ENCODE data around the gene P2RX2.
"Not testable (repeated sequence)": the region's sequence is repeated elsewhere in the genome, so short reads cannot be mapped to it uniquely, and the experiment has no call there.

P2RX2 gene

GRCh38 chr12:132584429-132584828, 34.1 kb upstream of the P2RX2 start:
- no peak for DNase-seq

GRCh38 chr12:132585177-132585576, 33.4 kb upstream of the P2RX2 start:
- DNase-seq, result no peak

GRCh38 chr12:132586929-132587328, 31.6 kb upstream of the P2RX2 start:
- DNase-seq, result no peak

- no peak for DNase-seq
These were observed 30.8 kb upstream of the P2RX2 start for GRCh38 chr12:132587781-132588180.

DNA sequence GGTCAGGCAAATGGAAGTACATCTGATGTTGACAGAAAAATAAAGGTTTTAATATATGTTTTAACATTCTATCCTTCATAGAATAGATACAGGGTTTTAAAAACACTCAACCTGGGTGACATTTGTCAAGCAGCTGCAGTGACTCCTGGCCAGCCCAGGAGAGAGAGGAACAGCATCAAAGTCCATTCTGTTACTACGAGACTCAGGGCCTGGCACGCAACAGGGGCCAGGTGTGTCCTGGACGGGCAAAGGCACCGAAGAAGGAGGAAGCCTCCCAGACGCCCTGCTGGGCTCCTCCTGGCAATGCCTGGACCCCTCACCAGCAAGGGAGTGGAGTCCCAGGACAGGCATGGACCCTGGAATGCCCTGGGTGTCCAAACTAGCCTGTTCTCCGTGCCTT, 30.3 kb upstream of the P2RX2 start:
- no peak for DNase-seq

- no peak for DNase-seq
These were observed 29.5 kb upstream of the P2RX2 start for GRCh38 chr12:132588821-132589669.

DNA sequence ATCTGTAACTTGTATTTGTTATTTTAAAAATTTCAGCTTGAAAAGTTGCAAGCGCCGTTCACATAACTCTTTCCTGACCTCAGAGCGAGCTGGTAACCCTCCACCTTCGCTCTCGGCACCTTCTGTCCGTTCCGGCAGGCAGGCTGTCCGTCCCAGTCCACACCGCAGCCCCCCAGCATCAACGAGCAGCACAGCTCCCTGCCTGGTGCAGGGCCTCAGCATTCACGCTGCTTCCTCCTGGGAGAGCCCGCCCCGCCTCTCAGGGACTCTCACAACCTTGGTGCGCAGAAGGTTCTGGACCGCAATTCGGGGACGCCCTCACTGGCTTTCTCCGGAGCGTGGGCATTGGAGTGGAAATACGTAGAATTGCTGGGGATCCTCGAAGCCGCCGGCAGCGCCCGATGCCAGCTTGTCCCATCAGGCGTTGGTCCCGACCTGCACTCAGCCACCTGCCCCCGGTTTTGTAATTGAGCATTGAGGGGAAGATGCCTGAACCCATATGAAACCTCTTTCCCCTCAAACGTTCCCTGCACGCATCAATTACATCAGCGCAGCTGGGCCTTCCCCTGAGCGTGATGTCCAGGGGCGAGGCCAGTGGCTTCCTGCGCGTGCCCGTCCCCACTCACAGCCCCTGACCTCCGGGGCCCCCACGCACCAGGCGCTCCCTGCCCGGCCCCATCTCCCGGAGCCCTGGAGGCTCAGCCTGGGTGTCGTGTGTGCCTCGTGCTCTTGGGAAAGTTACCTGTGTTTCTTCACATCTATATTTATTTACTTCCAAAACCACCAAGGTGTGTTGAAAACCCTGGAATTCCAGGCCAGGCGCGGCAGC, 27.3 kb upstream of the P2RX2 start:
- DNase-seq, result no peak

- DNase-seq, result no peak
These were observed 26.1 kb upstream of the P2RX2 start for GRCh38 chr12:132592282-132592970.

- no peak for DNase-seq
These were observed 25.5 kb upstream of the P2RX2 start for GRCh38 chr12:132593071-132593470.

DNA sequence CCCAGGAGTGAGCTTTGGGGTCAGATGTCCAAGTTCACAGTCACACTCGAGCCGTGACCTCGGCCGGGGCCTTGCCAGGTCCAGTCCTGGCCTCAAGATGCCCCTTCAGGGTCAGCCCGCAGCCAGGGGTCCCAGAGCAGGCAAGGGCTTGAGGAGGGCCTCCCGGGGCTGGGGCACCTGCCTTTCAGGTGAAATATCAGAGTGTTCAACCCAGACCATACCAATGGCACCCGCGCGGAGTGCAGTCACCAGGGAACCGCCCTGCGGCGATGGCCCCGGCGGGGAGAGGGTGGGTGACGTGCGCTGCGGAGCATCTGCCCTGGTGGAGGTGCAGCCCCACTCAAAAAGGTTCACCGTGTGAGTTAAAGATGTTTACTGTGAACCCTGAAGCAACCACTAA, 25.1 kb upstream of the P2RX2 start:
- no peak for DNase-seq

GRCh38 chr12:132593938-132594358, 24.6 kb upstream of the P2RX2 start:
- peak; percentile 41 for DNase-seq

GRCh38 chr12:132595183-132595582, 23.4 kb upstream of the P2RX2 start:
- DNase-seq, result no peak

DNA sequence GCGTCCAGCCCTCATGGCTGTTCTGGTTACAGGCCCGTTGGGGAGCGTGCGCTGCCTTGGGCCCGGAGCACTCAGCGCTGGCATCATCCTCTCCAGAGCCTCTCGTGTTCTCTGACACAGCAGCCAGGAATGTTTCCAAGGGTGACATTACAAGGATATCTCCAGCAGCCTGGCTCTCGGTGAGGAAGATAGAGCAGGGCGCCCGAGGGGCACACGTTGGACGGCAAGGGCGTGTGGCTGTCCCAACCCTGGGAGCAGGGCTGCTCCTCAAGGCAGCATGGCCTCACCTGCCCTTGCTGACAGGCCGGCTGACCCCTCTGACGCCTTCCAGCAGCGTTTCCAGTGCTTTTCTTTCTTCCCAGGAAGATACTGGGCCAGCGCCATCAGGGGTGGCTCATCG, 22.6 kb upstream of the P2RX2 start:
- no peak for DNase-seq

DNA sequence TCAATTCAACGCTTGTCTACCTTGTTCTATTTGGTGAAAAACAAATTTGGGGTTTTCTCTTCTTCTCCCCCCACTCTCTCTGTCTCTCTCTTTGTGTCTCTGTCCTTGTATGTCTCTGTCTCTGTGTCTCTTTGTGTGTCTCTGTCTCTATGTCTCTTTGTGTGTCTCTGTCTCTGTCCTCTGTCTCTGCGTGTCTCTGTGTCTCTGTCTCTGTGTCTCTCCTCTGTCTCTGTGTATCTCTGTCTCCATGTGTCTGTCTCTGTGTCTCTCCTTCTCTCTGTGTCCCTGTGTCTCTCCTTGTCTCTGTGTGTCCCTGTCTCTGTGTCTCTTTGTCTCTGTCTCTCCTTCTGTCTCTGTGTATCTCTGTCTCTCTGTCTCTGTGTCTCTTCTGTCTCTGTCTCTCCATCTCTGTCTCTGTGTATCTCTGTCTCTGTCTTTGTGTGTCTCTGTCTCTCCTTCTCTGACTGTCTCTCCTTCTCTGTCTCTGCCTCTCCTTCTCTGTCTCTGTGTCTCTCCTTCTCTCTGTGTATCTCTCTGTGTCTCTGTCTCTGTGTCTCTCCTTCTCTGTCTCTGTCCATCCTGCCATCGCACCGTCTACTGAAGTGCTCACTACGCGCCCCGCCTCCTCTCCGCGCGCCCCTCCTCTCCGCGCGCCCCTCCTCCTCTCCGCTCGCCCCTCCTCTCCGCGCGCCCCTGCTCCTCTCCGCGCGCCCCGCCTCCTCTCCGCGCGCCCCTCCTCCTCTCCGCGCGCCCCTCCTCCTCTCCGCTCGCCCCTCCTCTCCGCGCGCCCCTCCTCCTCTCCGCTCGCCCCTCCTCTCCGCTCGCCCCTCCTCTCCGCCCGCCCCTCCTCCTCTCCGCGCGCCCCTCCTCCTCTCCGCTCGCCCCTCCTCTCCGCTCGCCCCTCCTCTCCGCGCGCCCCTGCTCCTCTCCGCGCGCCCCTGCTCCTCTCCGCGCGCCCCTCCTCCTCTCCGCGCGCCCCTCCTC, 21.0 kb upstream of the P2RX2 start:
- DNase-seq, result no peak

- DNase-seq, result not testable (repeated sequence)
These were observed 19.1 kb upstream of the P2RX2 start for GRCh38 chr12:132599502-132599901.

GRCh38 chr12:132600048-132601032, 18.2 kb upstream of the P2RX2 start:
- no peak for DNase-seq

DNA sequence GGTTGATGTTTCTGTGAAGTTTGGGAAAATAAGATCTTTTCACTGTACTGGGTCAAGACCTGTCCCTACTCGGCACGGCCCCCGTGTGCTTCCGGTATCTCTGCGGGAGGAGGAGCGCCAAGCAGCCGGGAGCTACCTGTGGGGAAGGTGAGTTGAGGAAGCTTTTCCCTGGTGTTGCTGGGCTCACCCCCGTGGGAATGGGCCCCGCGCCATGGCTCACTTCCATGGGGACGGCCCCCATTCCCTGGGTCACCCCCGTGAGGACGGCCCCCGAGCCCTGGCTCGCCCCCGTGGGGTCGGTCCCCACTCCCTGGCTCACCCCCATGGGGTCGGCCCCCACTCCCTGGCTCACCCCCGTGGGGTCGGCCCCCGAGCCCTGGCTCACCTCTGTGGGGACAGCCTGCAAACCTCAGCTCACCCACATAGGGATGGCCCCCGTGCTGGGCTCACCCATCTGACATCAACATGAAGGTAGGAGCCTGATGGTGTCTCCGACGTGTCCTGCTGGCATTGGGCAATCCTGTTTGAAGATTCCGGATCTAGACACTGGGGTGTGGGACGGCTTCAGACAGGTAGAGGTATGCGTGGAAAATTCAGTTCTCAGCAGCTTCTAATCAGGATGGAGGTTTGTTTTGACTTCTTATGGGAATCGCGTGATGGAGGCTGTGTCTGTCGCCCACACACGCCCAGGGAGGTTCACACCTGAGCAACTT, 17.2 kb upstream of the P2RX2 start:
- DNase-seq, result no peak

GRCh38 chr12:132602572-132603239, 15.9 kb upstream of the P2RX2 start:
- no peak for DNase-seq
